GM10266 (cell line): ENCODE measurements around the gene MFN2.
"Not testable (repeated sequence)": the region's sequence is repeated elsewhere in the genome, so short reads cannot be mapped to it uniquely, and the experiment has no call there.

Source experiments
- DNase-seq: peaks from one replicate; pipeline ENCODE4 v3.0.0; 2012; ENCODE audit errors: extremely low spot score
- CTCF ChIP-seq: IDR thresholded peaks from 2 replicates; pipeline ENCODE4 v1.5.1; 2012; ENCODE audit warnings: mild to moderate bottlenecking, low read depth; ENCODE audit not compliant: control insufficient read depth, insufficient read depth; ENCODE audit errors: missing control alignments

MFN2 gene

GRCh38 chr1:12026586-12026985 is 46.3 kb downstream of the MFN2 start:
- TF ChIP-seq CTCF = no peak
- DNase-seq = no peak

- no peak for TF ChIP-seq CTCF
- no peak for DNase-seq
Observed at GRCh38 chr1:12028248-12028647, 48.0 kb downstream of the MFN2 start.

GRCh38 chr1:12028957-12029511 is 48.8 kb downstream of the MFN2 start:
- DNase-seq = no peak

GRCh38 chr1:12029720-12030339 is 49.6 kb downstream of the MFN2 start:
- no peak for TF ChIP-seq CTCF
- no peak for DNase-seq

More at GRCh38 chr1:12028957-12029511, 48.8 kb downstream of the MFN2 start:
- TF ChIP-seq CTCF = no peak

- TF ChIP-seq CTCF = peak; percentile 80
- DNase-seq = peak; percentile 72
Observed at GRCh38 chr1:12031039-12031980, 51.1 kb downstream of the MFN2 start.

GRCh38 chr1:12032161-12032621 is 51.9 kb downstream of the MFN2 start:
- TF ChIP-seq CTCF = no peak

GRCh38 chr1:12033441-12033840 is 53.2 kb downstream of the MFN2 start:
- DNase-seq = not testable (repeated sequence)

More at GRCh38 chr1:12032161-12032621, 51.9 kb downstream of the MFN2 start:
- DNase-seq = no peak
